HG02885 (cell line): Measurements from ENCODE around the gene NUDT1.

Experiments used
- ATAC-seq: cut with Tn5 transposase; IDR thresholded peaks from one replicate; pipeline ENCODE4 v1.9.1; 2021; ENCODE audit warnings: mild to moderate bottlenecking; ENCODE audit not compliant: unreplicated experiment, poor library complexity

Gene NUDT1

DNA sequence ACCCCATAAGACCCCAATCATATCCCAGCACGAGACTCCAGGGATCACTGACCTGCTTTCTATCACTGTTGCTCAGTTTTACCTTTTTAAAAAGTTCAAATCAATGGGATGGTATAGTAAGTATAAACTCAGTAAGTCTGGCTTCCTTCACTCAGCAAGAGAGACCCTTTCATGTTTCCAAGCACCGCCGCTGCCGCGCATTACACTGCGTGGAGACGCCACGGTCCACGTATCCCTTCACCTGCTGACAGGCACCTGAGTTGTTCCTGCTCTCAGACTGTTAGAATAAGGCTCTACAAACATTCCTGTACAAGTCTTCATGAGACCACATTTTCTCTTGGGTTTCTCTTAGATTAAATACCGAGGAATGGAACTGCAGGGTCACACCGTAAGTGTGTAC, 37.6 kb upstream of the NUDT1 start:
- ATAC-seq = no peak

DNA sequence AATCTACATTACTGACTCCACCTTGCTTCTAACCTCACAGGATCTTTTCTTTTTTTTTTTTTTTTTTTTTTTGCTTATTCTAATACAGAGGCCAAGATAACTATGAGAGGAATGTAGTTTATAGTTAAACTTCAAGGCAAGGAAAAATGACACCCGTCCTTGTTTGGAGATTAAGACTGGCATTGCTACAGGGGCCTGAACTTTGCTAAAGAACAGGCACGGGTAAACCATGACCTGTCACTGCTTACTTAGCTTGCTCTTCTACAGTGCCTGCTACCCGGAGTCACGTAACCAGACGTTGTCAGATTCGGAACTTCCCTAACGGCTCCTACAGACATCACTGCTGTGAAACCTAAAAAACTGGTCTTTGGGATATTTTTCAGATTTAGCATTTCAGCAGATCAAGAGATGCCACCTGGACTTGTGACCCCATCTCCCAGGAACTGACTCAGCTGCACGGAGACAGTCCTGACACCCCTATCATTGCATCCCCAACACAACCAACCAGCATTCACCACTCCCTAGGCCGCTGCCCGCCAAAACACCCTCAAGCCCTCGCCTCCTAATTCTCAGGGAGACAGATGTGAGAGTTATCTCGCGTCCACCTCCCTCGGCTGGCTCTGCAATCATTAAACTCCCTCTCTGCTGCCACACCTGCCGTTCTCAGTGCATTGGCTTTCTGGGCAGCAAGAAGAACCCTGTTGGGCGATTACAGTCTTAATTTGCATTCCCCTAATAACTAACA, 36.8 kb upstream of the NUDT1 start:
- no peak for ATAC-seq

DNA sequence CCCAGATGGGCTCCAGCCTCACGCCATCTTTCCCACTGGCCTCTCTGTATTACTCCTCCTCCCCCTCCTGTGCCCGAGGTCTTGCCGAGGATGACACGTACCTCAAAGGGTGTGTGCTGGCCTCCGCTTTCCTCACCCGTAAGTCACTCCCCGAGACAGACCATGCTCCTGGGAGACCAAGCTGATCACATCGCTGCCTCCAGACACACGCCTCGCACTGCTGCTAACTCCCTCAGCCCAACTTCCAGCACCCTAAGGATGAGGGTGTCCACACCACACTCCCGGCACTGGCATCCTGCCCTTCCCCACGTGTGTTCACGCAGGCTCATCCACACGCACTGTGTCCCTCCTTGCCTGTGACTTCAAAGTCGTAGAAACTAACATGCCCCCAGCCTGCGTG, 33.3 kb upstream of the NUDT1 start:
- ATAC-seq = no peak

DNA sequence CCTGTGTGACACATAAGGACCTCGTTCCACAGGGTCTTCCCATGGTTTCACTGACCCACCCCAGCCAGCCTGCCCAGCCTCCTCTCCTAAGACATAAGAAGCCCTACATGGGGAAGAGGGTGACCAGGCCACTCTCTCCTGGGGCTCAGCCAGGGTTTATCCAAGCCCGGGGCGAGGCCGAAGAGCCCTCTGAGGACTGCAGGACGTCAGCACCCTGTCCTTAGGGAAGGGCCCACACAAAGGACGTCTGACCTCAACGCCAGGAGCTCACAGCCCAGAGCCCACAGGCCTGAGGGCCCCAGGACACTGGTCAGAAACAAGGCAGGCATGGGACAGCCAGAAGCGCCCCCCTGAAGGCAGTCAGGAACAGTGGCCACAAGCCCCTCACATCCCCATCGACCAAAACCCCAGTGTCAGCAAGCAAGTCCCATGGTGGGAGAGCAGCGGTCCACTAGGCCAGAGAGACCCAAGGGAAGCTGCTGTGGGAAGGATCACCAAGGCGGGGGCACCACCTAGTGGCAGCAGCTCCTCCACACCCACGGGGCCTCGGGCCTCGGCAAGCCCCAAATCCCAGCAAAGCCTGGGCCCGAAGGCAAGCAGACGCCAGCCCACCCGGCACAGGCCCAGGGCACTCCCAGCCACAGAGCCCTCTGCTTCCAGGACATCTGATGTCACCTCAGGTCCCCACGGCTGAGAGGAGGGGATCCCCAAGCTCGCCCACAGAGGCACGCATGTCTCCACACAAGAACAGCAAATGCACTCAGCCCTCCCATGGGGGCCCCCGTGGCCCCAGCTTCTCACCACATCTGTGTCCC, 32.7 kb upstream of the NUDT1 start:
- ATAC-seq = peak; percentile 76

- peak; percentile 21 for ATAC-seq
Observed at GRCh38 chr7:2209961-2210323, 32.1 kb upstream of the NUDT1 start.

DNA sequence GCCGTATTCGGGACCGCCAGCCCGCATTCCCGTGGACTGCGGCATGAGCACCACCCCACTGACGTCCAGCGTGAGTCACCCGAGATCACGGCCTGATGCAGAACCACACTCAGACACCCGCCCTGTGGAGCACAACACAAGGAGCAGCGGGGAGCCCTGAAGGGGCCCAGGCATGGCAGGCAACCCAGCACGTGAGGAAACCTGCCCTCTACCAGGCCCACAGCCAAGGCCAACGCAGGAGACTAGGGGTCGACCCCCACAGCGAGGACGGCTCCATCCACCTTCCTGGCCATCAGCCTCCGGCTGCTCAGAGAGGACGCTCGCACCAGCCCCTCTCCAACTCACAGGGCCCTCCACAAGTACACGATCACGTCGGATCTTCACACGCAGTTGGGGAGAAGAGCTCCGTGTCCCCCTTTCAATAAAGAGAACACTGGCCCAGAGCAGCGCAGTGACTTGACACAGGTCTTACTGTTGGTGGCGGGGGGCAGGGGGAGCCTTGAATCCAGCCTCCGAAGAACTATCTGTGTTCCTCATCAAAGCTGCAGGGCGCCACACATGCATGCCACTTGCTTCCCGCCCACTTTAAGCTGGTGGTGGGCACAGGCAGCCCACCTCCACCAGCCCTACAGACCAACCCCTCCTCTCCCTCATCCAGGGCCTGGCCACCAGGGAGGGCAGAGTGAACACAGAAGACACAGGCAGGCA, 31.3 kb upstream of the NUDT1 start:
- no peak for ATAC-seq

DNA sequence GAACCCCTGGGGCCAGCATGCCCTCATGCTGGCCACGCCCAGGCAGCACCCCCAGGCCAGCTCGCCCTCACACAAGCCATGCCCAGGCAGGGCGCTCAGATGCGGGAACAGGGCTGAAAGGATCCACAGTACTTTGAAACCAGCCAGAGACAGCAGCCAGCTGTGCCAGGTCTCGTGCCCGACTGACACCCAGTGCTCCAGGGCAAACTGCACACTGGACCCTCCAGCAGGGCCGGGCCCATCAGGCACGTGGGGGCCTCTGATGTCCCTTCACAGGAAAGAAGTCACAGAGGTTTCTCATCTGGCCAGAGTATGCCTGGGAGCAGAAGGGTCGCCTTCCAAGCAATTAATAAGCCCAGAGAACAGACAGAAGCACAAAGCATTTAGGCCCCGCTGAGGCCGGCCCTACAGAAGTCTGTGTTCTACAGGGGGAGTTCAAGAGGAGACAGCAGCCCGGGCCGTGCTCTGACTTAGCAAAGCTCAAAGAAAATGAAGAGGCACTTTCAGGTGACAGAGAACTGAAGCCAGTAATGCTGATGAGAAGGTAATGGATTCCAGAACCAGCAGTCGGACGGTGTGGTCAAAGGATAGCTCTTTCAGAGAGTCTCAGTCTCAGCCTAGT, 30.7 kb upstream of the NUDT1 start:
- no peak for ATAC-seq

DNA sequence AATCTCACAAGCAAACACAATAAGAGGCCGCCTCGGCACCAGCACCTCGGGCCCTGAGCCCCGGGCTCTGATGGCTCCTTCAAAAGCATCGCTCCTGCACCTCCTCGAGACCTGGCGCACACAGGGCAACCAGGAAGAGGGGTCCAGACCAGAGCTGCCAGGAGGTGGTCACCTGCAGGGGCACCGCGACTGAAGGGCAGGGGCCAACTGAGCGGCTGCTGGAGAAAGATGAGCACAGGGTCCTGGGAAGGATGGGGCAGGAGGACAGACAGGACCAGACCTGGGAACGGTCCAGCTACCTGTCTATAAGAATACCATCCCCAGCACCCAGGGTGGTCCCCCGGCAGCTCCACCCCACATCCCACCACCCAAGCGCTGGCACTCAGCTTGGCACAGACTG, 30.1 kb upstream of the NUDT1 start:
- no peak for ATAC-seq

- no peak for ATAC-seq
Observed at GRCh38 chr7:2212906-2213305, 29.1 kb upstream of the NUDT1 start.

DNA sequence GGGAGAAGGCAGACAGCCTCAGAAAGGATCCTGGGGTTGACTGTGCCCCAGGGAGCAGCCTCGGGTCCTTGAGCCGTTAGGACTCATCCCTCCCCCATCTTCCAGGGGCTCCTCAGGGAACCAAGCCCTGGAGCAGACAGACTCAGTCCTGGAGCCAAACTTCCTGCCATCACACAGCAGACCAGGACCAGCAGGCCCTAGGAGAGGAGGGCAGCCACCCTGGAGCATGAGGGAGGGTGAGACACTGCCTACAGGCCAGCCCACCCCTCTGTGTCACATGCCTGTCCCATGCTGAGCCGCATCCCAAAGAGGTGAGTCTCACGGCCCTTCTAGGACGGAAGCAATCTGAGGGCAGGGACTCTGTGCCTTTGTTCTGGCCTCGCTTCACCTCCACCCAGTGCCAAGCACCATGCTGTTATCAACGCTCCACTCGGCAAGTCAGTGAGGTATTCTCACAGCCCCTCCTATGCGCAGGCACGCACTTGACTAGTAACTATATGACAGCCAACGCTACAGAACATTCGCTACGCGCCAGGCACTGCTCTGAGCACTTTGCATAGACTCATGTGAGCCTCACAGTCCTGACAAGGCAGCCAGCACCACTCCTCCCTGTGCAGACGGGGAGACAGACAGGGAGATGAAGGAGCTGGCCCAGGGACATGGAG, 28.3 kb upstream of the NUDT1 start:
- no peak for ATAC-seq

DNA sequence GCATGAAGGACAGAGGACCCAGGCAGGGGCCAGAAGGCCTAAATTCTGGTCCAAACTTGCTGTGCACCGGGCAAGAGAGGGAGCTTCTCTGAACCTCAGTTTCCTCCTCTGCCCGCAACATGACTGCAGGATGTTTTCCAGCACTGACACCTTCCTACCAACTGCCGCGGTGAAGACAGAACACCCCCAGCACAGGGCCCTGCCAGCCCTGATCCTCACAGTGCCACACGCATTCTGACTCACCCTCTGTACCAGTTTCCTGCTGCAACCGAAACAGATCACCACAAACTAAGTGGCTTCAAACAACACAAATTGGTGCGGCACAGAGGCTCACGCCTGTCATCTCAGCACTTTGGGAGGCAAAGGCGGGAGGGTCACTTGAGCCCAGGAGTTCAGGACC, 27.4 kb upstream of the NUDT1 start:
- no peak for ATAC-seq

DNA sequence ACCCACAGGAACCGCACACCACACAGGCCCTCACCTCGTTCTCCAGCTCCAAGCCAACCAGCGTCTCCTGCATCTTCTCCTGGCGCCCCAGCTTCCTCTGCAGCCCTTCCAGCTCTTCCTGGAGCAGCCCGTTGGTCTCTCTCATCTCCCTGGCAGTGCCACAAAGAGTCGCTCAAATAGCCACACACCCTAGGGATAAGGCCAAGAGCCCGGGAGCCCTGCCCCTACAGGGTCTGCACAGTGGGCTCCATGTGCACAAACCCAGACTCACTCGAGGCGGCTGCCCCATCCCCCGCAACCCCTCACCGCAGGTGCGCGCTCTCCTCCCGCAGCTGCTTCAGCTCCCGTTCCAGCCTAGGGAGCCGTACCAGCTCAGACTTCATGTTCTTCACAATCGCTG, 26.2 kb upstream of the NUDT1 start:
- no peak for ATAC-seq

DNA sequence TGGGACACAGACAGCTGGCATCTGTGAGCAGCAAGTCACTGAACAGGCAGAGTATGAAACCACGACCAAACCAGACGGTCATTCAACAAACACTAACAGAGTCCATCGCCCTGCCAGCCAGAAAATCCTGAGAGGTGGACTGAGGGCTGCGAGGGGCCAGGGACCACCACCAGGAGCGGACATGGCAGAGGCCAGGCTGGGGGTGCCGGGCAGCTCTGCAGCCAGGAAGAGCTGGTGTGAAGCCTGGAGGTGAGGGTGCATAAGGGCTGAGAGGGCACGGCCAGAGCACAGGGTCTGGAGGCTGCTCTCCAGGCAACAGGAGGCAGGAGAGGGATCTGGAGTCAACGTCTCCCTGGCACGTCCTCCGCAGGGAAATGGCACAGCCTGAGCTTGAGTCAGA, 24.8 kb upstream of the NUDT1 start:
- no peak for ATAC-seq

GRCh38 chr7:2217716-2218443, 24.1 kb upstream of the NUDT1 start:
- ATAC-seq = no peak

- no peak for ATAC-seq
Observed at GRCh38 chr7:2218444-2218785, 23.6 kb upstream of the NUDT1 start.

DNA sequence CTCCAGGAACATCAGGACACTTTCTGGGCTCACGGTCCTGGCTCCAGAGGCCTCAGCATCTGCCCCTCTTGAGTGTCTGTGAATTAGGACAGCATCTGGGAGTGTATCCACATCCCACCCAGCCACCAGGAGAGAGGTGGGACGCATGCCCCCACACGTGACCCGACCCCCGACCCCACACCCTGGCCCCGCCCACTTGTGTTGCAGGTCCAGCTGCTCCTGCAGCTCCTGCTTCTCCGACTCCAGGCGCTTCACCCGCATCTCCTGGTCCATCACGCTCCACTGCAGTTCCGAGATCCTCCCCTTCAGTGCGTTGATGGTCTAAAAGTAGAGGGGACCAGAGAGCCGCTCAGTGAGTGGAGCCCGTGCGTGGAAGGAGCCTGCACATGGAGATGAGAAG, 22.9 kb upstream of the NUDT1 start:
- no peak for ATAC-seq

DNA sequence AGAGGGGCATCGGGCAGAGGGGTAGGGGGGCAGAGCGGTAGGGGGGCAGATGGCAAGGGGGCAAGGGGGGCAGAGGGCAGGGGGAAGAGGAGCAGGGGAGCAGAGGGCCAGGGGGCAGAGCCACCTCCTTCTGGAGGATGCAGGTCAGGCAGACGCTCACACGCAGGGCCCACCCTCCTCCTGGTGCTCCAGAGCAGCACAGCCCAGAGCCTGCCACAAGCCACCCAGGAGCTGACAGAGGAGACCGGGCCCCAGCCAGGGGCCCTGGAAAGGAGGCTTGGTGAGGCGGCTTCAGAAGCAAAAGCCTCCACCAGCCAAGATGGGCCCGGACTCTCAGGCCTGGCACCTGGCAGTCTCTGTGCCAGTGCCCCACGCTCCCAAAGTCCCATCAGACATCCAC, 22.4 kb upstream of the NUDT1 start:
- ATAC-seq = no peak

GRCh38 chr7:2220030-2220429, 22.0 kb upstream of the NUDT1 start:
- ATAC-seq = no peak

- ATAC-seq = no peak
Observed at GRCh38 chr7:2220506-2220905, 21.5 kb upstream of the NUDT1 start.

GRCh38 chr7:2220954-2221353, 21.1 kb upstream of the NUDT1 start:
- no peak for ATAC-seq
